Activated CD4-positive, alpha-beta T cell treated with anti-CD3 and anti-CD28 coated beads, Interleukin-2, amount 10 ng/mL, durations not matched to agents 24 days and 14 days (primary cell): ENCODE data around the gene MED27. TPM values are rescaled to one million over a fixed set of nuclear protein-coding genes. Genes with fewer than 3 reads are reported as not detected.
A peak's percentile ranks its signal among the peaks of the same experiment; 100 is the strongest.

ENCODE experiments used
- DNase-seq: peaks from one replicate; pipeline ENCODE4 v3.0.0; 2022
- H3K27ac Mint-ChIP-seq: one replicate; pipeline ENCODE4 v1.8.0; 2022; ENCODE audit warnings: mild to moderate bottlenecking, mixed read lengths
- H3K27me3 Mint-ChIP-seq: one replicate; pipeline ENCODE4 v1.8.0; 2022; ENCODE audit warnings: mixed read lengths
- H3K36me3 Mint-ChIP-seq: one replicate; pipeline ENCODE4 v1.8.0; 2022; ENCODE audit warnings: low read depth, mild to moderate bottlenecking, mixed read lengths
- H3K4me1 Mint-ChIP-seq: one replicate; pipeline ENCODE4 v1.8.0; 2021; ENCODE audit warnings: mixed read lengths
- H3K4me3 Mint-ChIP-seq: one replicate; pipeline ENCODE4 v1.8.0; 2022; ENCODE audit warnings: mild to moderate bottlenecking, moderate library complexity, mixed read lengths
- H3K9me3 Mint-ChIP-seq: one replicate; pipeline ENCODE4 v1.8.0; 2021; ENCODE audit warnings: mixed read lengths
- intact Hi-C: fragments of 100-400 bp; cut with micrococcal nuclease; formaldehyde crosslinking; loops from one replicate; pipeline ENCODE4 v1.15.1; 2023
- total RNA-seq: library from RNA; stranded (reverse); gene quantifications from 2 replicates; pipeline ENCODE4 v1.2.3, GENCODE V29; 2022

The MED27 gene, protein sequence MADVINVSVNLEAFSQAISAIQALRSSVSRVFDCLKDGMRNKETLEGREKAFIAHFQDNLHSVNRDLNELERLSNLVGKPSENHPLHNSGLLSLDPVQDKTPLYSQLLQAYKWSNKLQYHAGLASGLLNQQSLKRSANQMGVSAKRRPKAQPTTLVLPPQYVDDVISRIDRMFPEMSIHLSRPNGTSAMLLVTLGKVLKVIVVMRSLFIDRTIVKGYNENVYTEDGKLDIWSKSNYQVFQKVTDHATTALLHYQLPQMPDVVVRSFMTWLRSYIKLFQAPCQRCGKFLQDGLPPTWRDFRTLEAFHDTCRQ
- total RNA-seq: 40.9 and 41.8 TPM in 2 replicates

DNA sequence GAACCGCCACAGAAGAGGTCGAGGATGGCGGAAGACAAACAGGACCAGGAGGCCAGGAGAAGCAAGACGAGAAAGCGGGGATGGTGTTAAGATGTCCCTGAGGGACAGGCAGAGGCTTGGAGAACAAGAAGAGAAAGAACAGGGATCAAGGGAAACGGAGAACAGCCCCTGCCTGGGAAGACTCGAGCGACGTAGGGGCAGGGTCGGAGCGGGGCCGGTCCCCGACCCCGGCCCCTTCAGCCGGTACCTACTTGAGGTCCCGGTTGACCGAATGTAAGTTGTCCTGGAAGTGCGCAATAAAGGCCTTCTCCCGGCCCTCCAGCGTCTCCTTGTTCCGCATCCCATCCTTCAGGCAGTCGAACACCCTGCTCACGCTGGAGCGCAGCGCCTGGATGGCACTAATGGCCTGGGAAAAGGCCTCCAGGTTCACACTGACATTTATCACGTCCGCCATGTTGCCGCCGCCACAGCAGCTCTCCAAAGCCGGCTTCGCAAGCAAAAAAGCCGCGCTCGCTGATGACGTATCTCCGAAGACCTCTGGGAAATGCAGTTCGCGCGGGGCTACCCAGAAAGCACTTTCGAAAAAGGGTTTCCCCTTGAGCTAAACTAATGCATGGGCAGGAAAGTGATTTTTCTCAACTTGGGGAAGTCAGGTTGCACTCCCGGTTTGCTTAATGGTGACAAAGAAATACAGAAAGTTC lies at the start of gene MED27:
Gene MED27, minus strand, starts transcription at position 477 of the 701 bp plus-strand sequence. Its CDS starts 23 bp downstream, at position 454.
- peak; percentile 98 for DNase-seq
- intact Hi-C loops: loop anchor here (1.0 to 10.0 kb wide), 5 partner anchors 72 to 705 kb away; no protein-coding TSS in a partner anchor
- Mint-ChIP-seq H3K9me3 (no peaks in the 10 kb centered on the region), H3K4me3 (peak within 1 kb of the TSS; percentile 99), H3K36me3 (peaks cover 26% of the 10 kb centered on the region), H3K27ac (peak within 1 kb of the TSS; percentile 92), H3K27me3 (peaks cover 3% of the 10 kb centered on the region), H3K4me1 (peaks cover 35% of the 10 kb centered on the region)

DNA sequence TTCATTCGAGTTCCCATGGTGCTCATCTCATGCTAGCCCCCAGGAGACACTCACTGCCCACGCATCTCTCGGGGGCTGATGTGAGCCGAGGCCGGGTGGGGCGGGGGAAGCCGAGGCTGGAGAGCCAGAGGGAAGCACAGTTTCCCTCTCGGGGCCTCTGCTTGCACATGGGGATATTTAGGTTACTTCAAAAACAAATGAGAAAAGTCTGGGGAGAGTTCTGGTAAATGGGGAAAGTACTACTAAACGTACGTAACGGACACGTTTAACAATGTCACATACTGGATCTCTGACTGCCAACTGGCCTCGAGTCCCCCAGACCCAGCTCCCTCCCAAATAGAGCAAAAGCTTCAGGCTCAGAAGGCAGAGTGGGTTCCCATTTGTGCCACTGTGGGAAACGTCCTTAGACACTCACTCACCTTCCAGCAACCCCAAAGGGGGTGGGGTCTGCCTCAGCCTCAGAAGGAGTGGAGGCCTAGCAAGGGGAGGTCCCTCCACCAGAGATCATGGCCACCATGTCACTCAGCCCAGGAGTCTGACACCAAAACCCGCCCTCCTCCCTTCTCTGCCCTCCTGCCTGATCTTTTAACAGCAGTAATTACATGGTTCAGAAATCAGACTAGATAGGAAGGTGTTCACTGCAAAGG lies 48.3 kb upstream of the MED27 start:
- Mint-ChIP-seq H3K4me3 (no peak overlapping the region), H3K27me3 (peaks cover 50% of the 10 kb centered on the region), H3K9me3 (no peaks in the 10 kb centered on the region), H3K27ac (no peak overlapping the region), H3K36me3 (no peaks in the 10 kb centered on the region), H3K4me1 (peaks cover 15% of the 10 kb centered on the region)
- no peak for DNase-seq
- intact Hi-C loops: loop anchor here (5.0 kb wide), 1 partner anchor 34 kb away; the partner anchor contains the start of gene NTNG2

DNA sequence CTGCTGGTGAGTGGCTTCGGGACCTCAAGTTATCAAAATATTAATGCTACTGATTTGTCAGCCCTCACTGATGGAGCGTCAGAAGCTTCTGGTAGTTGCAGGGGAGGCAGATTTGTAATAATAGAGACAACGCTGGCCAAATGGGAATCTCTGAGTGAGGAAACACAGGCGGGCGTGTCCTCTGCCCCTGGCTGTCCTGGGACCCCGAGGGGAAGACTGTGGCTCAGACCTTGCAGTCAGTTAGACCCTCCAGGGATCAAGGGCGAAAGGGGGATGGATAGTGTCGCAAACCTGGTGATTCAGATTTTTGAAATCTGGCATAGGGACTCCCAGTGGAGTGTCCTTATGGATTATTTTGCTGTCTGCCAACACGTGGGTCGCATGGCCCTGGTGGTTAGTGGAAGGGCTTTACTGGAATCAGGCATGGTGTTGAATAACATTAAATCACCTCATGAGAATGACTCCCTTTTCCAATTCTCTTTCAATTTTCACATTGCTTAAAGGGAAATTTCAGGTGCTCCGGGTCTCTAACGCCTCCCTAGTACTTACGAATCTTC lies 47.1 kb upstream of the MED27 start:
- no peaks in the 10 kb centered on the region for H3K9me3 Mint-ChIP-seq
- DNase-seq: no peak
- H3K36me3 Mint-ChIP-seq: no peaks in the 10 kb centered on the region
- H3K27ac Mint-ChIP-seq: no peak overlapping the region
- intact Hi-C loops: loop anchor here (1.0 to 5.0 kb wide), 2 partner anchors 19 to 36 kb away; partner anchors contain the start of gene NTNG2
- peaks cover 15% of the 10 kb centered on the region for H3K4me1 Mint-ChIP-seq
- H3K27me3 Mint-ChIP-seq: peaks cover 49% of the 10 kb centered on the region
- peak overlapping the region; percentile 65 for H3K4me3 Mint-ChIP-seq

DNA sequence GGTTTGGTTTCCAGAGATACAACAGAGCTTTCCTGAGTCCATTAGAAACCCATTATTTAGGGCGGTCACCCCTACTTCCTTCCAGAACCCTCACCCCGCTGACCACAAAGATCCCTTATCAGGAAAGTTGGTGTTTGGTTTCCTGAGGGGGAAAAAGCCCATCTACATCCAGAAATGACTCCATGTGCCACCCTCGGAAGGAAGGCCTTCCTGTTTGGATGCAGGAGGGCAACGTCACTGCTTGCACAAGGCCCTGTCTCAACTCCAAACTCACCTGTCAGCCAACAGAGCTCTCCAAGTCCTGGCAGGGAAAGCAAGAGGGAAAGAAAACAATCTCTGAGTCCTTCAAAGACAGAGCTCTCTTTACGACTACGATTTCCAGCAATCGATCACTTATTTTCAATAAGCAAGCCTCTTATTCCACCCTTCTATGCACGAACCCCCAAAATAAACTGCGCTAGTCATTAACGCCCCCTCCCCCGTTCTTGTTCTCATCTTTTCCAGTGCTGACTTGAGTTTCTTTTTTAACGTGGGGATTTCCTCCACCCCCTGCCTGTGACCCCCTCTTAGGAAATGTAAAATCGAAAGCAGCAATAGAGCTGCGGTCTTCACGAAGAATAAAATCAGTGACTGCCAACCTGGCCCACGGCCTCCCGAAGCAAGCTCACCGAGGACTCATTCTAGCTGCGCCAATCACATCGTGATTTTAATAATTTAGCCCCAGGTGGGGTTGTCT lies 46.4 kb upstream of the MED27 start:
- Mint-ChIP-seq H3K36me3 (no peaks in the 10 kb centered on the region), H3K4me1 (peaks cover 15% of the 10 kb centered on the region), H3K4me3 (peak overlapping the region; percentile 65), H3K27me3 (peaks cover 52% of the 10 kb centered on the region), H3K27ac (peak overlapping the region; percentile 50), H3K9me3 (no peaks in the 10 kb centered on the region)
- intact Hi-C loops: loop anchor here (1.0 to 5.0 kb wide), 2 partner anchors 19 to 36 kb away; partner anchors contain the start of gene NTNG2
- DNase-seq: no peak

DNA sequence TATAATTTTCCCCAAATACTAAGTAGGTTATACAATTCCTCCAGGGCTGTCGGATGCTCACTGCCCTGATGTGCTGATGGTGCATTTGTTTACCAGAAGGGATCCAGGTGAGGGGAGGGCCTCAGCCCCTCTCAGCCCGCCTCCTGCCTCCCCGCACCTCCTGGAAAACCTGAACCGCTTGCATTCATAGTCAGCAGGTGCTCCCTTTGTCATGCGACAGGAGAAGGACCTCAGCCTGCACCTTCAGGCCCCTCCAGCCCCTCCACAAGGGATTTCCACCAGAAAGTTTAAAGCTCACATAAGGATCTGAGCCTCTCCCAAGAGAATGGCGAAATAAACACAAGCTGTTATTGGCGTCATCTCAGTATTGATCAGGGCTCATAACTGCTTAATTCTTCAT lies 45.7 kb upstream of the MED27 start:
- H3K4me1 Mint-ChIP-seq: peaks cover 15% of the 10 kb centered on the region
- H3K9me3 Mint-ChIP-seq: peaks cover 3% of the 10 kb centered on the region
- intact Hi-C loops: loop anchor here (5.0 kb wide), 1 partner anchor 37 kb away; the partner anchor contains the start of gene NTNG2
- H3K4me3 Mint-ChIP-seq: no peak overlapping the region
- no peak overlapping the region for H3K27ac Mint-ChIP-seq
- no peaks in the 10 kb centered on the region for H3K36me3 Mint-ChIP-seq
- DNase-seq: no peak
- peaks cover 59% of the 10 kb centered on the region for H3K27me3 Mint-ChIP-seq

DNA sequence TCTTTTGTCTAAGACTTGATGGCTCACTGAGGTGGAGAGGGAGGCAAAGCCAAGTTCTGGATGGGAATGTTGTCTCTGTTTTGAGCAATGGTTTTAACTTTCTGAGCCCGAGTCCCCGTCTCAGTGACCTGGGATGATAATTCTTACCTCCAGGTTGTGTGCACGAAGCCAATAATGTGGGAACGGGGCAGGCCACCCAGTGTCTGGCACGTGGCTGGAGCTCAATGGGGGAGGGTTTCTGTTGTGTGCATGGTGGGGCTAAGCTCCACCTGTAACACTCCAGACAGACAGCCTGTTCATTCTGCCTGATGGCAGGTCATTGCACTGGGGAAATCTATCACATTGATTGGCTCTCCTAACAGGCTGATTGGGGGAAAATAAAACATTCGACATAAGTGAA lies 45.1 kb upstream of the MED27 start:
- H3K36me3 Mint-ChIP-seq: no peaks in the 10 kb centered on the region
- peaks cover 3% of the 10 kb centered on the region for H3K9me3 Mint-ChIP-seq
- no peak for DNase-seq
- no peak overlapping the region for H3K27ac Mint-ChIP-seq
- peaks cover 58% of the 10 kb centered on the region for H3K27me3 Mint-ChIP-seq
- H3K4me1 Mint-ChIP-seq: peaks cover 15% of the 10 kb centered on the region
- intact Hi-C loops: loop anchor here (5.0 kb wide), 1 partner anchor 38 kb away; the partner anchor contains the start of gene NTNG2
- H3K4me3 Mint-ChIP-seq: no peak overlapping the region

DNA sequence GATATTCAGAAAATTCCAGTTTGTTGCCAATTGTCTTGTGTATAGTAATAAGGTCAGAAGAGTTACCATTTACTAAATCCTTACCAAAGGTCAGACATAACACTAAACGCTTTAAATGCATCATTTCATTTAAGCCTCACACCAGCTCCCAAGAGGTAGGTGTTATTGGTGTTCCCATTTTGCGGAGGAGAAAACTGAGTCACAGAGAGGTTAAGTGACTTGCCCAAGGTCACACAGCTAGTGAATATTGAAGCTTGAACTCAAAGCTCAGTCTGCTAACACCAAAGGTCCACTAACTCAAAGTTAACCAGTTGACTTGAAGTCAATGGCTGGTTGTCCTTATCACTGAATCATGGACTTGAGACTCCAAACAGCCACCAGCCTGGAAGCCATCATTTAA lies 41.4 kb upstream of the MED27 start:
- H3K27me3 Mint-ChIP-seq: peaks cover 49% of the 10 kb centered on the region
- peaks cover 7% of the 10 kb centered on the region for H3K4me1 Mint-ChIP-seq
- H3K9me3 Mint-ChIP-seq: peaks cover 9% of the 10 kb centered on the region
- H3K4me3 Mint-ChIP-seq: no peak overlapping the region
- H3K27ac Mint-ChIP-seq: no peak overlapping the region
- no peak for DNase-seq
- intact Hi-C loops: no loop called here
- no peaks in the 10 kb centered on the region for H3K36me3 Mint-ChIP-seq

DNA sequence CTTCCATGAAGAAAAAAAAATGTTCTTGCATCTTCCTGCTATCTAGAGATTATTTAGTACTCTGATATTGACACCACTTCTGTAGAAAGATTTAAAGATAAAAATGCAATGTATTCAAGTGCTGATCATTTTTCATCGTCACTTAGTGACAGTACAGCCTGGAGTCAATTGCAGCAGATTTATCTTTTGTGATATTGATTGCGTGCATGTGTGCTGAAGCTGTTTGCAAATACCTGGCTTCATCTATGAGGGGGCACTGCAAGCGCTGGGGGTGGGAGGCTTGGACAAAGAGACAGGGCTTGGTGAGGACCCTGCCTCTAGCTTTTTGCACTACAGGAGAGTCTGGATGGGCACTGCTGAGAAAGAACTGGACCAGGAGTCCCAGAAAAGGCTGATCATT lies 38.0 kb upstream of the MED27 start:
- Mint-ChIP-seq H3K9me3 (peaks cover 12% of the 10 kb centered on the region), H3K4me1 (no peaks in the 10 kb centered on the region), H3K4me3 (no peak overlapping the region), H3K36me3 (no peaks in the 10 kb centered on the region), H3K27ac (no peak overlapping the region), H3K27me3 (peaks cover 25% of the 10 kb centered on the region)
- intact Hi-C loops: no loop called here
- DNase-seq: no peak

DNA sequence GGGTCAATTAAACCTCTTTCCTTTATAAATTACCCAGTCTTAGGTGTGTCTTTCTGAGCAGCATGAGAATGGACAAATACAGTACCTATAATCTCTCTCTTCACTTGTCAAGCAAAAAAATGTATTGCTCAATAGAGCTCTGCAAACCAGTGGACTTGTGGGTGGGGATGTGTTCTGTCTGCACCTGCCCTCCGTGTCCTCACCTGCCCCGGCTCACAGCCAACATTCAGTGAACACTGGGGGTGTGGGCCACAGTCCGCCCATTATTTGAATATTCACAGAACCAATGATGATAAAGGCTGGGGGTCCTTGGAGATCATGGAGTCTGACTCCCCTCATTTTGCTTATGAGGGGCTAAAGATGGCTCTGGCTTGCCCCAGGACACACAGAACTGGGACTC lies 36.9 kb upstream of the MED27 start:
- Mint-ChIP-seq H3K36me3 (no peaks in the 10 kb centered on the region), H3K27ac (no peak overlapping the region), H3K27me3 (peaks cover 20% of the 10 kb centered on the region), H3K9me3 (peaks cover 12% of the 10 kb centered on the region), H3K4me1 (no peaks in the 10 kb centered on the region), H3K4me3 (no peak overlapping the region)
- no peak for DNase-seq
- intact Hi-C loops: no loop called here

DNA sequence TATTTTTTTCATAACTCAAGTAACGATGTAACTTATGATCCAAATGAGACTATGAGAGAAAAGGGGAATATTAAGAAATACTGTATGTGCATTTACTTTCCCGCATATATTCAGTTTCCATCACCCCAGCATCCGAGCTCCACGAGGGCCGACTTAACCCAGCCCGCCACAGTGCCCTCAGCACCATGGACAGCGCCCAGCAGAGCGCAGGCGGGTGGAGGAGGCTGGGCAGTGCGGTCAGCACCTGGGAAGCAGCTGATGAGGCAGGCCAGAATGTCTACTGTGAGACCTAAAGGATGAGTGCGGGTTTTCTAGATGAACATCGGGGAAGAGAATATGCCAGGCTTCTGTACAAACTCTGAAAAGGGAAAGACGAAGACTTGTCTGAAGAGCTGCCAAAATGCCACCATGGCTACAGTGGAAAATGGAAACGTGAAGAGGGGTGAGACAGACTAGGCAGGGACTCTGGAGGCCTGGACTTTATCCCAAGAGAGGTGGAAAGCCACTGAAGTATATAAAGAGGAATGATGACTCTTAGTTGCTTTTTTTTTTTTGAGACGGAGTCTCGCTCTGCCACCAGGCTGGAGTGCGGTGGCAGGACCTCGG lies 34.5 kb upstream of the MED27 start:
- Mint-ChIP-seq H3K4me1 (no peaks in the 10 kb centered on the region), H3K9me3 (peaks cover 9% of the 10 kb centered on the region), H3K27me3 (peaks cover 9% of the 10 kb centered on the region), H3K36me3 (no peaks in the 10 kb centered on the region), H3K27ac (no peak overlapping the region), H3K4me3 (no peak overlapping the region)
- DNase-seq: peak; percentile 90
- intact Hi-C loops: no loop called here

DNA sequence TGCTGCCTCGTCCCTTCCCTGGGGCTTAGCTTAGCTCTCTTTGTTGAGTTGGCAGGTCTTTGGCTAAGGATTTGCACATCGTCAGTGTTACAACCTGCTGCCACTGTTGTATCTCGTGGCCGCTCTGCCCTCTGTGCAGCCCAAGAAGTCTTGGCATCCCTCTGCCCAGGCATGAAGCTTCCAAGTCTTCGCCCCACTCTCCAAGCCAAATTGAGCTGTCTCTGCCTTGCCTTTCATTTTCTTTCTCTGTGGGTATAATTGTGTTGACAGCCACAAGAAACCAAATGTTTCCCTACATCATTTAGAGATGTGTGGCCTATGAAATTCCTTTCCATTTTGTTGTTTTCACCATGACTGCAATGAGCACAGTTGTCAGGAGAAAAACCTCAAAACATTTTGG lies 29.6 kb upstream of the MED27 start:
- H3K4me3 Mint-ChIP-seq: no peak overlapping the region
- no peak overlapping the region for H3K27ac Mint-ChIP-seq
- intact Hi-C loops: no loop called here
- H3K9me3 Mint-ChIP-seq: peaks cover 3% of the 10 kb centered on the region
- no peaks in the 10 kb centered on the region for H3K4me1 Mint-ChIP-seq
- H3K27me3 Mint-ChIP-seq: peaks cover 12% of the 10 kb centered on the region
- H3K36me3 Mint-ChIP-seq: no peaks in the 10 kb centered on the region
- DNase-seq: no peak

DNA sequence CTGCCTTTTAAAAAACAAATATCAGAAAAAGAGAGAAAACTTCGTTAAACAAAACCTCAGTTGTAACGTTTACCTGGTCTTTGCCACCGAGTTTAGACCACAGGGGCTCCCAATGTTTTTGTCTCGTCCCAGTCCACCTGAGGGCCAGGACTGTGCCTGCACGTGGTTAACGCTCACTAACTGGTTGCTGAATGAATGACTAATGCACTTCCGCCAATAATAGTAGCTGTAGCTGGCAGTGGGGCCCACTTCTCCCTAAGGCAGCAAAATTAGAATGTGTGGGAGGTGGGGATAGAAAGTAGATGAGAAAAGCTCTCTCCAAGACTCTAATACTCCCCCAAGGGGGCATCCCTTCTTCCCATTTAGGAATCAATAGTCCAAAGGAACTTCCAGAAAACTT lies 29.1 kb upstream of the MED27 start:
- H3K27me3 Mint-ChIP-seq: peaks cover 8% of the 10 kb centered on the region
- no peak overlapping the region for H3K4me3 Mint-ChIP-seq
- no peak overlapping the region for H3K27ac Mint-ChIP-seq
- H3K9me3 Mint-ChIP-seq: no peaks in the 10 kb centered on the region
- no peak for DNase-seq
- H3K4me1 Mint-ChIP-seq: no peaks in the 10 kb centered on the region
- H3K36me3 Mint-ChIP-seq: no peaks in the 10 kb centered on the region
- intact Hi-C loops: no loop called here
